K562 (cell line): Measurements from ENCODE around the gene TJP2. TPM values are rescaled to one million over a fixed set of nuclear protein-coding genes. Genes with fewer than 3 reads are reported as not detected.
A peak's percentile ranks its signal among the peaks of the same experiment; 100 is the strongest.

Source experiments
- MAFF ChIP-seq: IDR thresholded peaks from 2 replicates; pipeline ENCODE4 v1.6.1; 2012; ENCODE audit warnings: low read length, improper control_type of control experiment
- MAFG ChIP-seq: fragments of 450-650 bp; conservative IDR thresholded peaks from 2 replicates; pipeline ENCODE4 v1.6.1; 2016; ENCODE audit warnings: missing genetic modification characterization, missing compliant biosample characterization
- NFIX ChIP-seq: fragments of 250-450 bp; sonication (Bioruptor Pico); IDR thresholded peaks from 2 replicates; pipeline ENCODE4 v1.4.0; 2020; ENCODE audit warnings: low read depth, mild to moderate bottlenecking, moderate library complexity
- POLR2G ChIP-seq: fragments of 200-400 bp; formaldehyde crosslinking; IDR thresholded peaks from 2 replicates; pipeline ENCODE4 v1.6.1; 2017; ENCODE audit warnings: low read depth, mild to moderate bottlenecking, antibody characterized with exemption, low read length, moderate library complexity
- SAFB2 ChIP-seq: fragments of 200-400 bp; formaldehyde crosslinking; IDR thresholded peaks from 2 replicates; pipeline ENCODE4 v1.6.1; 2018; ENCODE audit warnings: borderline replicate concordance, low read length, low read depth, moderate library complexity; ENCODE audit not compliant: severe bottlenecking
- SP2 ChIP-seq: IDR thresholded peaks from 2 replicates; pipeline ENCODE4 v1.6.1; 2011; ENCODE audit warnings: mild to moderate bottlenecking, low read depth, low read length, moderate library complexity; ENCODE audit not compliant: poor library complexity, severe bottlenecking; ENCODE audit errors: extremely low read depth
- TBL1XR1 ChIP-seq, 2 experiments: IDR thresholded peaks; 2 replicates each; pipeline ENCODE4 v1.6.1; 2012; ENCODE audit warnings: improper control_type of control experiment in 2 of 2, low read length in 2 of 2, mild to moderate bottlenecking in 1 of 2
- ZNF224 ChIP-seq: sonication (generic); formaldehyde crosslinking; IDR thresholded peaks from 2 replicates; pipeline ENCODE4 v1.8.0; 2022; ENCODE audit warnings: mild to moderate bottlenecking, missing genetic modification reagents
- ZNF436 ChIP-seq: fragments of 250-450, 450-650 bp; sonication (Bioruptor Pico); formaldehyde crosslinking; IDR thresholded peaks from 2 replicates; pipeline ENCODE4 v1.7.0; 2020; ENCODE audit warnings: mild to moderate bottlenecking
- ZNF449 ChIP-seq: fragments of 250-450 bp; sonication (Bioruptor Pico); IDR thresholded peaks from 2 replicates; pipeline ENCODE4 v1.8.0; 2022; ENCODE audit warnings: moderate library complexity, mild to moderate bottlenecking, inconsistent platforms
- ZNF551 ChIP-seq: fragments of 250-450 bp; sonication (Bioruptor Pico); IDR thresholded peaks from 2 replicates; pipeline ENCODE4 v1.5.0; 2021; ENCODE audit warnings: mild to moderate bottlenecking, moderate library complexity
- polyA plus RNA-seq, 8 experiments: library from polyadenylated mRNA; depleted of rRNA in 4 of 8; stranded (reverse) in 5 of 8; unstranded in 3 of 8; fragments of >200 nt; fragmentation: Nextera tagmentation in 2 of 8; fragmentation: Illumina TruSeq in 1 of 8; extraction: Ambion mirVana in 2 of 8; extraction: Trizol in 1 of 8; gene quantifications; 2 replicates each; pipeline versions ENCODE4 v1.2.1 to v1.2.3, GENCODE V29; 2011 to 2014; ENCODE audit warnings: inconsistent platforms in 1 of 8, missing spikeins in 1 of 8
- total RNA-seq, 7 experiments: library from RNA; depleted of rRNA in 6 of 7; stranded (reverse); fragments of >200 nt in 6 of 7; fragmentation: Illumina TruSeq in 2 of 7; extraction: Trizol in 2 of 7; gene quantifications; 2 replicates each; pipeline versions ENCODE4 v1.2.1 to v1.2.3, GENCODE V29; 2011 to 2021; ENCODE audit warnings: low replicate concordance in 1 of 7
- TF ChIP-seq, protein P1 (sequence below): fragments of 200-800 bp; sonication (Bioruptor generic); IDR thresholded peaks from 2 replicates; pipeline ENCODE4 v1.6.1; 2017; ENCODE audit warnings: missing genetic modification characterization, missing compliant biosample characterization

TJP2 gene
- total and polyA plus RNA-seq, 9 of the 15 experiments (the other 6 are each of a cell fraction or from before 2014, with no cell fraction given), result 4.0 to 24.1 (median 16.8) TPM

DNA sequence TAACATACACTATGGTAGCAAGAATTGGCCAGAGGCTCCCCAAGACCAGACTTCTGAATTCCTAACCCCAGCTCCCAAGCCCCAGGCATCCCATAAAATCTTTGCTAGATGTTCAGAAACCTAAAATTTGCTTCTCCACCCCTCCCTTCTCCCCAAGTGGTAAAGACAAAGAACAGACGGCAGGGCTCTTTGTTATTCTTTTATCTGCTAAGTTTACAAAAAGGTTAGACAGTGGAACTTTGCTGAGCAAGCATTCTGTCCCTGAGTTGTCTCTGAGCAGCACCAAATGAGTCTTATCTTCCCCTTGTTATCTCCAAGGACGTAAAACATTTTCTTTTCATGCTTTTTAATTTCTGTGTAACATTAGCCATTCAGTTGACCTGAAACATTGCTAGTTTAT, 30.2 kb downstream of the TJP2 start (continued):
- TF ChIP-seq POLR2G (no peak), ZNF551 (CRISPR knock-in tag) (no peak), ZNF449 (CRISPR knock-in tag) (no peak), ZNF224 (CRISPR knock-in tag) (no peak), ZNF436 (no peak), SP2 (no peak), MAFG (tag) (peak; percentile 94), MAFF (peak; percentile 93), SAFB2 (no peak), TBL1XR1 (IDR thresholded peaks at IDR 0.05; ENCODE audit: low read length in 2 of 2) (no peak), NFIX (CRISPR knock-in tag) (no peak)
- TF ChIP-seq, protein P1, sequence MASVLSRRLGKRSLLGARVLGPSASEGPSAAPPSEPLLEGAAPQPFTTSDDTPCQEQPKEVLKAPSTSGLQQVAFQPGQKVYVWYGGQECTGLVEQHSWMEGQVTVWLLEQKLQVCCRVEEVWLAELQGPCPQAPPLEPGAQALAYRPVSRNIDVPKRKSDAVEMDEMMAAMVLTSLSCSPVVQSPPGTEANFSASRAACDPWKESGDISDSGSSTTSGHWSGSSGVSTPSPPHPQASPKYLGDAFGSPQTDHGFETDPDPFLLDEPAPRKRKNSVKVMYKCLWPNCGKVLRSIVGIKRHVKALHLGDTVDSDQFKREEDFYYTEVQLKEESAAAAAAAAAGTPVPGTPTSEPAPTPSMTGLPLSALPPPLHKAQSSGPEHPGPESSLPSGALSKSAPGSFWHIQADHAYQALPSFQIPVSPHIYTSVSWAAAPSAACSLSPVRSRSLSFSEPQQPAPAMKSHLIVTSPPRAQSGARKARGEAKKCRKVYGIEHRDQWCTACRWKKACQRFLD (CRISPR knock-in tag), result no peak
